ENCODE measurements around the gene NGLY1.

NGLY1 gene

GRCh38 chr3:25723802-25724201 is 59.4 kb downstream of the NGLY1 start:
- no peak for TF ChIP-seq CTCF (IDR thresholded peaks at IDR 0.05; ENCODE audit: low read depth, low read length, missing control alignments)
- H3K4me3 ChIP-seq (replicated peaks; ENCODE audit: low read depth, low read length) = no peak overlapping the region
- no peak for DNase-seq (ENCODE audit: extremely low read depth, low read depth)

- H3K4me3 ChIP-seq (replicated peaks; ENCODE audit: low read depth, low read length) = no peak overlapping the region
- no peak for DNase-seq (ENCODE audit: extremely low read depth, low read depth)
- TF ChIP-seq CTCF (IDR thresholded peaks at IDR 0.05; ENCODE audit: low read depth, low read length, missing control alignments) = no peak
Measured at GRCh38 chr3:25719321-25719720, 63.9 kb downstream of the NGLY1 start.

GRCh38 chr3:25713341-25713985 is 69.8 kb downstream of the NGLY1 start:
- TF ChIP-seq CTCF (IDR thresholded peaks at IDR 0.05; ENCODE audit: low read depth, low read length, missing control alignments) = no peak
- no peak for DNase-seq (ENCODE audit: extremely low read depth, low read depth)
- H3K4me3 ChIP-seq (replicated peaks; ENCODE audit: low read depth, low read length) = no peak overlapping the region

GRCh38 chr3:25711090-25711489 is 72.2 kb downstream of the NGLY1 start:
- TF ChIP-seq CTCF (IDR thresholded peaks at IDR 0.05; ENCODE audit: low read depth, low read length, missing control alignments) = no peak
- H3K4me3 ChIP-seq (replicated peaks; ENCODE audit: low read depth, low read length) = no peak overlapping the region
- no peak for DNase-seq (ENCODE audit: extremely low read depth, low read depth)

- no peak overlapping the region for H3K4me3 ChIP-seq (replicated peaks; ENCODE audit: low read depth, low read length)
- no peak for DNase-seq (ENCODE audit: extremely low read depth, low read depth)
- TF ChIP-seq CTCF (IDR thresholded peaks at IDR 0.05; ENCODE audit: low read depth, low read length, missing control alignments) = no peak
Measured at GRCh38 chr3:25708036-25708435, 75.2 kb downstream of the NGLY1 start.

GRCh38 chr3:25707268-25707926 is 75.8 kb downstream of the NGLY1 start:
- no peak overlapping the region for H3K4me3 ChIP-seq (replicated peaks; ENCODE audit: low read depth, low read length)
- TF ChIP-seq CTCF (IDR thresholded peaks at IDR 0.05; ENCODE audit: low read depth, low read length, missing control alignments) = no peak
- DNase-seq (ENCODE audit: extremely low read depth, low read depth) = no peak
